IMR-90 (cell line): Measurements from ENCODE around the gene OR2AG2. TPM values are rescaled to one million over a fixed set of nuclear protein-coding genes. Genes with fewer than 3 reads are reported as not detected.

ENCODE experiments used
- ATAC-seq: fragments of 200-7000 bp; cut with Tn5 transposase; 2 replicates; pipeline ENCODE4 v1.9.1; 2020; ENCODE audit warnings: low read depth, mild to moderate bottlenecking, moderate library complexity
- BruUV-seq: library from RNA; stranded (reverse); fragments of 400-500 nt; replicated peaks from 2 replicates; lab custom pipeline; 2021; lab: Mats Ljungman, UMichigan
- CTCF ChIA-PET: fragments of 300-600 bp; formaldehyde crosslinking; extraction: SDS; loops from one replicate; lab custom pipeline; 2021; ENCODE audit warnings: antibody characterized with exemption; lab: Yijun Ruan, JAX
- POLR2A ChIA-PET: fragments of 300-600 bp; sonication (Branson Sonifier 250); formaldehyde crosslinking; loops from one replicate; lab custom pipeline; 2022; ENCODE audit warnings: antibody characterized with exemption; ENCODE audit not compliant: unreplicated experiment; lab: Charles Lee
- DNase-seq: peaks from one replicate; pipeline ENCODE4 v3.0.0; 2013
- H2AFZ ChIP-seq: replicated peaks from 2 replicates; pipeline ENCODE3; 2013; ENCODE audit warnings: low read length, mild to moderate bottlenecking; ENCODE audit not compliant: poor library complexity
- H2AK5ac ChIP-seq: 2 replicates; pipeline ENCODE4 v1.6.1; 2013; ENCODE audit warnings: low read depth, low read length, inconsistent platforms
- H2AK9ac ChIP-seq: replicated peaks from 2 replicates; pipeline ENCODE3; 2013; ENCODE audit warnings: mild to moderate bottlenecking, low read depth, low read length, moderate library complexity; ENCODE audit not compliant: poor library complexity
- H2BK120ac ChIP-seq: 2 replicates; pipeline ENCODE4 v1.6.1; 2013; ENCODE audit warnings: low read depth, low read length, inconsistent platforms
- H2BK15ac ChIP-seq: 3 replicates; pipeline ENCODE4 v1.6.1; 2013; ENCODE audit warnings: low read depth, low read length, inconsistent platforms
- H2BK20ac ChIP-seq: 2 replicates; pipeline ENCODE4 v1.6.1; 2013; ENCODE audit warnings: low read depth, mild to moderate bottlenecking, inconsistent platforms, low read length, moderate library complexity
- H2BK5ac ChIP-seq: 2 replicates; pipeline ENCODE4 v1.6.1; 2013; ENCODE audit warnings: mild to moderate bottlenecking, low read depth, low read length, inconsistent platforms; ENCODE audit not compliant: poor library complexity, severe bottlenecking
- H3K14ac ChIP-seq: replicated peaks from 2 replicates; pipeline ENCODE4 v1.6.1; 2013; ENCODE audit warnings: low read depth, low read length, inconsistent platforms
- H3K18ac ChIP-seq: 2 replicates; pipeline ENCODE4 v1.6.1; 2013; ENCODE audit warnings: low read depth, low read length, control low read depth
- H3K23ac ChIP-seq: 2 replicates; pipeline ENCODE4 v1.6.1; 2013; ENCODE audit warnings: low read depth, low read length, inconsistent platforms
- H3K27ac ChIP-seq: 2 replicates; pipeline ENCODE4 v1.5.1; 2013; ENCODE audit warnings: mild to moderate bottlenecking, control low read depth, low read length; ENCODE audit not compliant: insufficient read depth
- H3K27me3 ChIP-seq: 2 replicates; pipeline ENCODE4 v1.6.1; 2013; ENCODE audit warnings: low read length; ENCODE audit not compliant: control insufficient read depth, insufficient read depth
- H3K36me3 ChIP-seq: 2 replicates; pipeline ENCODE4 v1.6.1; 2013; ENCODE audit warnings: low read length, mixed read lengths; ENCODE audit not compliant: control insufficient read depth, insufficient read depth
- H3K4ac ChIP-seq: 2 replicates; pipeline ENCODE4 v1.6.1; 2013; ENCODE audit warnings: low read depth, low read length, inconsistent platforms
- H3K4me1 ChIP-seq: 2 replicates; pipeline ENCODE4 v1.6.1; 2013; ENCODE audit warnings: low read length, mixed read lengths; ENCODE audit not compliant: control insufficient read depth, insufficient read depth
- H3K4me2 ChIP-seq: 2 replicates; pipeline ENCODE4 v1.6.1; 2013; ENCODE audit warnings: low read depth, mild to moderate bottlenecking, control low read depth, low read length, moderate library complexity
- H3K4me3 ChIP-seq: 2 replicates; pipeline ENCODE4 v1.5.1; 2013; ENCODE audit warnings: low read depth, mild to moderate bottlenecking, control low read depth, low read length, moderate library complexity; ENCODE audit not compliant: insufficient read depth
- H3K56ac ChIP-seq: 2 replicates; pipeline ENCODE4 v1.6.1; 2013; ENCODE audit warnings: low read length, inconsistent platforms; ENCODE audit not compliant: insufficient read depth; ENCODE audit errors: extremely low read depth
- H3K79me1 ChIP-seq, 2 experiments: 2 replicates each; pipeline ENCODE4 v1.6.1; 2013; ENCODE audit warnings: low read length in 2 of 2, inconsistent platforms in 1 of 2, low read depth in 1 of 2
- H3K9ac ChIP-seq: 2 replicates; pipeline ENCODE4 v1.6.1; 2013; ENCODE audit warnings: low read depth, low read length, control low read depth
- H3K9me1 ChIP-seq: 2 replicates; pipeline ENCODE4 v1.6.1; 2013; ENCODE audit warnings: low read length, inconsistent platforms; ENCODE audit not compliant: insufficient read depth
- H3K9me3 ChIP-seq: 2 replicates; pipeline ENCODE4 v1.6.1; 2013; ENCODE audit warnings: low read length; ENCODE audit not compliant: control insufficient read depth, insufficient read depth
- H4K20me1 ChIP-seq: 2 replicates; pipeline ENCODE4 v1.6.1; 2013; ENCODE audit warnings: low read length, inconsistent platforms; ENCODE audit not compliant: insufficient read depth
- H4K5ac ChIP-seq: 2 replicates; pipeline ENCODE4 v1.6.1; 2013; ENCODE audit warnings: mild to moderate bottlenecking, low read depth, low read length, control low read depth
- H4K8ac ChIP-seq, 2 experiments: 2 replicates each; pipeline ENCODE4 v1.6.1; 2013; ENCODE audit warnings: low read depth in 2 of 2, low read length in 2 of 2, control low read depth in 1 of 2, inconsistent platforms in 1 of 2
- H4K91ac ChIP-seq: 2 replicates; pipeline ENCODE4 v1.6.1; 2013; ENCODE audit warnings: low read depth, low read length, inconsistent platforms; ENCODE audit not compliant: insufficient read depth
- BHLHE40 ChIP-seq: fragments of 150-350 bp; IDR thresholded peaks from 2 replicates; pipeline ENCODE4 v1.6.1; 2016; ENCODE audit warnings: mild to moderate bottlenecking, low read depth, low read length
- CEBPB ChIP-seq: IDR thresholded peaks from 2 replicates; pipeline ENCODE4 v1.6.1; 2012; ENCODE audit warnings: low read depth, low read length, improper control_type of control experiment
- CHD1 ChIP-seq: IDR thresholded peaks from 2 replicates; pipeline ENCODE4 v1.6.1; 2012; ENCODE audit warnings: low read depth, low read length, improper control_type of control experiment
- FOS ChIP-seq: fragments of 150-350 bp; IDR thresholded peaks from 2 replicates; pipeline ENCODE4 v1.6.1; 2016; ENCODE audit warnings: low read depth, low read length
- MAFK ChIP-seq: IDR thresholded peaks from 2 replicates; pipeline ENCODE4 v1.6.1; 2012; ENCODE audit warnings: low read depth, low read length, improper control_type of control experiment
- MAZ ChIP-seq: IDR thresholded peaks from 2 replicates; pipeline ENCODE4 v1.6.1; 2012; ENCODE audit warnings: low read depth, mild to moderate bottlenecking, low read length, improper control_type of control experiment, moderate library complexity, borderline replicate concordance
- MXI1 ChIP-seq: IDR thresholded peaks from 2 replicates; pipeline ENCODE4 v1.6.1; 2012; ENCODE audit warnings: low read depth, mild to moderate bottlenecking, low read length, moderate library complexity, borderline replicate concordance
- NFE2L2 ChIP-seq: fragments of 150-350 bp; IDR thresholded peaks from 2 replicates; pipeline ENCODE4 v1.6.1; 2016; ENCODE audit warnings: low read depth, mild to moderate bottlenecking, low read length
- POLR2A ChIP-seq: IDR thresholded peaks from 2 replicates; pipeline ENCODE4 v1.6.1; 2012; ENCODE audit warnings: mild to moderate bottlenecking, low read depth, low read length
- RAD21 ChIP-seq: IDR thresholded peaks from 2 replicates; pipeline ENCODE4 v1.6.1; 2012; ENCODE audit warnings: low read length, improper control_type of control experiment
- RCOR1 ChIP-seq: IDR thresholded peaks from 2 replicates; pipeline ENCODE4 v1.6.1; 2012; ENCODE audit warnings: mild to moderate bottlenecking, low read length, improper control_type of control experiment; ENCODE audit not compliant: insufficient replicate concordance
- RFX5 ChIP-seq: IDR thresholded peaks from 2 replicates; pipeline ENCODE4 v1.8.0; 2012; ENCODE audit warnings: low read depth, mild to moderate bottlenecking, low read length, moderate library complexity
- SMC3 ChIP-seq: fragments of 150-350 bp; IDR thresholded peaks from 2 replicates; pipeline ENCODE4 v1.6.1; 2016; ENCODE audit warnings: low read depth, mild to moderate bottlenecking, antibody characterized with exemption, low read length, moderate library complexity
- WGBS, 2 experiments: methylation state at CpG; one replicate each; pipeline versions ENCODE4 v1.1.5 to v1.1.7; 2013; ENCODE audit warnings: missing lambda C conversion rate in 2 of 2; ENCODE audit not compliant: insufficient read length in 1 of 2; ENCODE audit errors: extremely low coverage in 2 of 2; 5-methylcytosine and 5-hydroxymethylcytosine counted together
- dilution Hi-C: fragments of 300-500 bp; cut with HindIII; formaldehyde crosslinking; loops from one replicate; pipeline ENCODE4 v1.14.3; 2018; ENCODE audit warnings: low sequenced_read_pairs; ENCODE audit not compliant: unreplicated experiment
- in situ Hi-C: fragments of 300-500 bp; cut with MboI; formaldehyde crosslinking; loops from 3 replicates; pipeline ENCODE4 v1.14.3; 2019; ENCODE audit warnings: low sequenced_read_pairs, inconsistent platforms, mixed read lengths
- intact Hi-C: fragments of 100-400 bp; cut with micrococcal nuclease; formaldehyde crosslinking; loops from 2 replicates; pipeline ENCODE4 v1.10.0; 2022
- polyA plus RNA-seq, 3 experiments: library from polyadenylated mRNA; depleted of rRNA; stranded (reverse); fragments of >200 nt; gene quantifications; 2 replicates each; pipeline ENCODE4 v1.2.3, GENCODE V29; 2012; ENCODE audit warnings: low replicate concordance in 1 of 3
- total RNA-seq: library from RNA; depleted of rRNA; stranded (reverse); fragments of >200 nt; gene quantifications from 2 replicates; pipeline ENCODE4 v1.2.3, GENCODE V29; 2012
- TF ChIP-seq, protein P1 (sequence below): fragments of 150-350 bp; IDR thresholded peaks from 2 replicates; pipeline ENCODE4 v1.6.1; 2016; ENCODE audit warnings: low read depth, mild to moderate bottlenecking, low read length, moderate library complexity, borderline replicate concordance
- TF ChIP-seq, protein P2 (sequence below): conservative IDR thresholded peaks from 2 replicates; pipeline ENCODE4 v1.5.1; 2012; ENCODE audit warnings: mild to moderate bottlenecking, low read depth, low read length, improper control_type of control experiment
- TF ChIP-seq, protein P3 (sequence below): fragments of 150-350 bp; IDR thresholded peaks from 2 replicates; pipeline ENCODE4 v1.6.1; 2017; ENCODE audit warnings: mild to moderate bottlenecking, antibody characterized with exemption, low read length, low read depth

The OR2AG2 gene
- total and polyA plus RNA-seq, 2 of the 4 experiments (the other 2 are of a cell fraction) = 0.22 to 0.54 TPM

DNA sequence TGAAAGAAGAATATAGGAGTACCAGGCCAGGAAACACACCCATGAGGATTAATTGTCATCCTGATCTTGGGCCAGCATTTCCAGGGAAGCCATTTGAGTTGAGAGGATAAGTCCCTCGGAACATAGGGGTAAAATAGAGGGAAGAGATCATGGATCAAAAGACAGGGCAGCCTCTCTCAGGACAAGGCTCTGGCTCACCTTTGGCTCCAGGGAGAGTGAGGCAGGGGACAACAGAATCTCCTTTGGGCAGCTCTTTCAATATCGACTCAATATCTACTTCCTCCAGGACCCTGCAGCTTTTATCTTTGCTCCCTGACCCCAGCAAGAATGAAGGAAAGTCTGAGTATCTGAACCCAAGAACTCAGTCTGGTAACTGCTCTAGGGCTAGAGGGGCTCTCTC is 10.9 kb upstream of the OR2AG2 start, which contains the start of gene OR2AG1:
TSS of gene OR2AG1 (plus strand) at position 301 of the 400 bp plus-strand sequence. CDS start 2,018 bp downstream, outside the sequence.
- dilution Hi-C loops (no loop called here), in situ Hi-C loops (no loop called here), intact Hi-C loops (no loop called here)
- Histone ChIP-seq H4K20me1 (no peaks in the 10 kb centered on the region), H3K27me3 (no peaks in the 10 kb centered on the region), H3K4me1 (no peaks in the 10 kb centered on the region), H2AFZ (no peak within 1 kb of the TSS), H3K9me1 (no peaks in the 10 kb centered on the region), H3K79me1 (no peaks in the 10 kb centered on the region), H4K8ac (no peak within 1 kb of the TSS), H3K4me3 (no peak within 1 kb of the TSS), H2BK15ac (no peak within 1 kb of the TSS), H3K36me3 (no peaks in the 10 kb centered on the region), H3K27ac (no peak within 1 kb of the TSS), H3K23ac (no peak within 1 kb of the TSS), H4K5ac (no peak within 1 kb of the TSS), H3K9me3 (no peaks in the 10 kb centered on the region), H4K91ac (no peak within 1 kb of the TSS), H2AK5ac (no peak within 1 kb of the TSS), H3K14ac (no peak within 1 kb of the TSS), H3K4me2 (no peak within 1 kb of the TSS), H2BK20ac (no peak within 1 kb of the TSS), H2BK5ac (no peak within 1 kb of the TSS), H2BK120ac (no peak within 1 kb of the TSS), H3K9ac (no peak within 1 kb of the TSS), H3K4ac (no peak within 1 kb of the TSS), H2AK9ac (no peak within 1 kb of the TSS), H3K18ac (no peak within 1 kb of the TSS), H3K56ac (no peak within 1 kb of the TSS)
- TF ChIP-seq RAD21 (no peak), POLR2A (no peak), RFX5 (no peak), MAFK (no peak), CHD1 (no peak), RCOR1 (no peak), BHLHE40 (no peak), NFE2L2 (no peak), MXI1 (no peak), SMC3 (no peak), MAZ (no peak), FOS (no peak), CEBPB (no peak)
- TF ChIP-seq, protein P1, sequence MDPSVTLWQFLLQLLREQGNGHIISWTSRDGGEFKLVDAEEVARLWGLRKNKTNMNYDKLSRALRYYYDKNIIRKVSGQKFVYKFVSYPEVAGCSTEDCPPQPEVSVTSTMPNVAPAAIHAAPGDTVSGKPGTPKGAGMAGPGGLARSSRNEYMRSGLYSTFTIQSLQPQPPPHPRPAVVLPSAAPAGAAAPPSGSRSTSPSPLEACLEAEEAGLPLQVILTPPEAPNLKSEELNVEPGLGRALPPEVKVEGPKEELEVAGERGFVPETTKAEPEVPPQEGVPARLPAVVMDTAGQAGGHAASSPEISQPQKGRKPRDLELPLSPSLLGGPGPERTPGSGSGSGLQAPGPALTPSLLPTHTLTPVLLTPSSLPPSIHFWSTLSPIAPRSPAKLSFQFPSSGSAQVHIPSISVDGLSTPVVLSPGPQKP = no peak
- TF ChIP-seq, protein P2, sequence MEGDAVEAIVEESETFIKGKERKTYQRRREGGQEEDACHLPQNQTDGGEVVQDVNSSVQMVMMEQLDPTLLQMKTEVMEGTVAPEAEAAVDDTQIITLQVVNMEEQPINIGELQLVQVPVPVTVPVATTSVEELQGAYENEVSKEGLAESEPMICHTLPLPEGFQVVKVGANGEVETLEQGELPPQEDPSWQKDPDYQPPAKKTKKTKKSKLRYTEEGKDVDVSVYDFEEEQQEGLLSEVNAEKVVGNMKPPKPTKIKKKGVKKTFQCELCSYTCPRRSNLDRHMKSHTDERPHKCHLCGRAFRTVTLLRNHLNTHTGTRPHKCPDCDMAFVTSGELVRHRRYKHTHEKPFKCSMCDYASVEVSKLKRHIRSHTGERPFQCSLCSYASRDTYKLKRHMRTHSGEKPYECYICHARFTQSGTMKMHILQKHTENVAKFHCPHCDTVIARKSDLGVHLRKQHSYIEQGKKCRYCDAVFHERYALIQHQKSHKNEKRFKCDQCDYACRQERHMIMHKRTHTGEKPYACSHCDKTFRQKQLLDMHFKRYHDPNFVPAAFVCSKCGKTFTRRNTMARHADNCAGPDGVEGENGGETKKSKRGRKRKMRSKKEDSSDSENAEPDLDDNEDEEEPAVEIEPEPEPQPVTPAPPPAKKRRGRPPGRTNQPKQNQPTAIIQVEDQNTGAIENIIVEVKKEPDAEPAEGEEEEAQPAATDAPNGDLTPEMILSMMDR = no peak
- TF ChIP-seq, protein P3, sequence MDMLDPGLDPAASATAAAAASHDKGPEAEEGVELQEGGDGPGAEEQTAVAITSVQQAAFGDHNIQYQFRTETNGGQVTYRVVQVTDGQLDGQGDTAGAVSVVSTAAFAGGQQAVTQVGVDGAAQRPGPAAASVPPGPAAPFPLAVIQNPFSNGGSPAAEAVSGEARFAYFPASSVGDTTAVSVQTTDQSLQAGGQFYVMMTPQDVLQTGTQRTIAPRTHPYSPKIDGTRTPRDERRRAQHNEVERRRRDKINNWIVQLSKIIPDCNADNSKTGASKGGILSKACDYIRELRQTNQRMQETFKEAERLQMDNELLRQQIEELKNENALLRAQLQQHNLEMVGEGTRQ = no peak
- no TSS peak for BruUV-seq
- no CpG with 5 or more reads among the region's 2 CpGs for WGBS, 2 experiments
- ChIA-PET POLR2A (no interaction called here), CTCF (interaction anchor here (1.4 kb wide), 1 partner anchor 29 kb away, joined by 4 read pairs; no protein-coding TSS in a partner anchor)
- ATAC-seq = no peak
- no peak for DNase-seq
